Prostate gland (tissue), 2 donors: ENCODE data around the gene METAP2. TPM values are rescaled to one million over a fixed set of nuclear protein-coding genes. Genes with fewer than 3 reads are reported as not detected.

Experiments
- DNase-seq: peaks from one replicate; pipeline ENCODE4 v3.0.0-alpha.2; 2019; ENCODE audit warnings: low spot score
- H3K27ac ChIP-seq, 2 donors: fragments of 200-600 bp; sonication (generic); 2 replicates each; pipeline ENCODE4 v1.5.1; 2017 to 2019
- H3K27me3 ChIP-seq: fragments of 200-600 bp; sonication (generic); replicated peaks from 2 replicates; pipeline ENCODE4 v1.5.1; 2019; ENCODE audit not compliant: insufficient read depth
- H3K36me3 ChIP-seq, 2 donors: fragments of 200-600 bp; sonication (generic); 1 replicate in 1 of 2; 2 replicates in 1 of 2; pipeline versions ENCODE4 v1.5.1 to v1.8.1; 2017 to 2019
- H3K4me1 ChIP-seq: fragments of 200-600 bp; sonication (generic); replicated peaks from 2 replicates; pipeline ENCODE4 v1.5.1; 2019
- H3K4me3 ChIP-seq, 2 donors: fragments of 200-600 bp; sonication (generic); 2 replicates each; pipeline ENCODE4 v1.5.1; 2017 to 2019
- H3K9me3 ChIP-seq: fragments of 200-600 bp; sonication (generic); 2 replicates; pipeline ENCODE4 v1.5.1; 2017
- CTCF ChIP-seq, 4 experiments: fragments of 200-600 bp in 2 of 4; fragments of 450-650 bp in 2 of 4; sonication (generic) in 2 of 4; IDR thresholded peaks; 1 replicate in 3 of 4; 2 replicates in 1 of 4; pipeline ENCODE4 v1.5.1; 2016 to 2019; ENCODE audit warnings: antibody characterized with exemption in 4 of 4, mild to moderate bottlenecking in 2 of 4, moderate library complexity in 2 of 4
- POLR2A ChIP-seq: fragments of 450-650 bp; IDR thresholded peaks from one replicate; pipeline ENCODE4 v1.6.1; 2016; ENCODE audit warnings: antibody characterized with exemption, mild to moderate bottlenecking
- POLR2AphosphoS5 ChIP-seq: sonication (generic); formaldehyde crosslinking; IDR thresholded peaks from one replicate; pipeline ENCODE4 v1.6.1; 2017; ENCODE audit warnings: antibody characterized with exemption
- WGBS: methylation state at CpG from one replicate; pipeline ENCODE4 v1.1.5; 2018; 5-methylcytosine and 5-hydroxymethylcytosine counted together
- intact Hi-C: fragments of 100-400 bp; cut with DNase I; formaldehyde crosslinking; loops from one replicate; pipeline ENCODE4 v1.14.2; 2022
- total RNA-seq, 2 donors: library from RNA; depleted of rRNA; stranded (reverse); fragments of >200 nt; gene quantifications; one replicate each; pipeline ENCODE4 v1.1.0, GENCODE V29; 2016

METAP2 gene
- total RNA-seq, 2 donors from 2014 or later, result 46.4 to 61.7 TPM

GRCh38 chr12:95497031-95497430 lies 23.1 kb downstream of the METAP2 start:
- no peak overlapping the region for H3K27ac ChIP-seq
- no peak for DNase-seq
- TF ChIP-seq POLR2AphosphoS5 (no peak), CTCF (IDR thresholded peaks at IDR 0.05) (no peak), POLR2A (no peak)
- H3K27me3 ChIP-seq, result no peaks in the 10 kb centered on the region
- no peaks in the 10 kb centered on the region for H3K9me3 ChIP-seq
- H3K36me3 ChIP-seq, result no peaks in the 10 kb centered on the region
- no peak overlapping the region for H3K4me3 ChIP-seq
- intact Hi-C loops, result no loop called here
- H3K4me1 ChIP-seq, result no peaks in the 10 kb centered on the region
- 81% methylated on average over 4 of the region's 4 CpGs for WGBS

GRCh38 chr12:95498968-95499367 lies 25.0 kb downstream of the METAP2 start:
- TF ChIP-seq CTCF (IDR thresholded peaks at IDR 0.05) (no peak), POLR2A (no peak), POLR2AphosphoS5 (no peak)
- no peaks in the 10 kb centered on the region for H3K36me3 ChIP-seq
- 100% methylated on average over 5 of the region's 5 CpGs for WGBS

GRCh38 chr12:95499772-95500171 lies 25.8 kb downstream of the METAP2 start:
- H3K27ac ChIP-seq, result no peak overlapping the region
- no peaks in the 10 kb centered on the region for H3K36me3 ChIP-seq
- no peaks in the 10 kb centered on the region for H3K9me3 ChIP-seq
- 90% methylated on average over 2 of the region's 2 CpGs for WGBS
- H3K27me3 ChIP-seq, result no peaks in the 10 kb centered on the region
- H3K4me3 ChIP-seq, result no peak overlapping the region
- no peak for DNase-seq
- no peaks in the 10 kb centered on the region for H3K4me1 ChIP-seq
- intact Hi-C loops, result no loop called here
- TF ChIP-seq POLR2A, result no peak
- TF ChIP-seq CTCF (IDR thresholded peaks at IDR 0.05), result no peak
- no peak for TF ChIP-seq POLR2AphosphoS5

More at GRCh38 chr12:95498968-95499367, 25.0 kb downstream of the METAP2 start:
- Histone ChIP-seq H3K4me1 (no peaks in the 10 kb centered on the region), H3K27me3 (no peaks in the 10 kb centered on the region), H3K4me3 (no peak overlapping the region), H3K9me3 (no peaks in the 10 kb centered on the region), H3K27ac (no peak overlapping the region)
- no peak for DNase-seq
- intact Hi-C loops, result no loop called here

- H3K4me1 ChIP-seq, result no peaks in the 10 kb centered on the region
- H3K9me3 ChIP-seq, result no peaks in the 10 kb centered on the region
- no peak for TF ChIP-seq POLR2A
- no peak for TF ChIP-seq POLR2AphosphoS5
- TF ChIP-seq CTCF (IDR thresholded peaks at IDR 0.05), result no peak
- H3K36me3 ChIP-seq, result no peaks in the 10 kb centered on the region
- intact Hi-C loops, result no loop called here
- no peak overlapping the region for H3K27ac ChIP-seq
- no peak overlapping the region for H3K4me3 ChIP-seq
- WGBS, result 94% methylated on average over 4 of the region's 4 CpGs
- no peaks in the 10 kb centered on the region for H3K27me3 ChIP-seq
- no peak for DNase-seq
Measured at GRCh38 chr12:95504140-95504539, 30.2 kb downstream of the METAP2 start.

GRCh38 chr12:95505039-95505438 lies 31.1 kb downstream of the METAP2 start:
- no peak for DNase-seq
- H3K27ac ChIP-seq, result no peak overlapping the region
- H3K9me3 ChIP-seq, result no peaks in the 10 kb centered on the region
- H3K4me1 ChIP-seq, result no peaks in the 10 kb centered on the region
- intact Hi-C loops, result no loop called here
- no peaks in the 10 kb centered on the region for H3K36me3 ChIP-seq
- TF ChIP-seq POLR2AphosphoS5, result no peak
- TF ChIP-seq CTCF (IDR thresholded peaks at IDR 0.05), result no peak
- no peak for TF ChIP-seq POLR2A
- H3K4me3 ChIP-seq, result no peak overlapping the region
- 96% methylated on average over 5 of the region's 5 CpGs for WGBS
- no peaks in the 10 kb centered on the region for H3K27me3 ChIP-seq
